Measurements from ENCODE around the gene STYXL2. TPM values are rescaled to one million over a fixed set of nuclear protein-coding genes. Genes with fewer than 3 reads are reported as not detected.

Gene STYXL2
- total RNA-seq, 2 donors from 2014 or later = 5.8 to 21.9 TPM

DNA sequence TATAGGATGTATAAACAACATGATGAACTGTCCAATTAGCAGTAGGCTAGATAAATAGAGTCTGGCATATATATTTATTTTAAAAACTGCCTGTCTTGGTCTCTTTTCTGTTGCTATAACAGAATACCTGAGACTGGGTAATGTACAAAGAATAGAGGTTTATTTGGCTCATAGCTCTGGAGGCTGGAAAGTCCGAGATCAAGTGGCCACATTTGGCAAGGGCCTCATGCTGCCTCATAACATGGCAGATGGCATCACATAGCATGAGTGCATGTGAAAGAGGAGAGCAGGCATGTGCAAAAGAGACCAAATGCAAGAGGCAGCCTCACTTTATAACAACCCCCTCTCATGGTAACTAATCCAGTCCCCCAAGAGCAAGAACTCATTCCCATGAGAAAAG lies 6.0 kb downstream of the STYXL2 start:
- no peak for TF ChIP-seq CTCF (IDR thresholded peaks at IDR 0.05)
- no peaks in the 10 kb centered on the region for H3K36me3 ChIP-seq

GRCh38 chr1:167100730-167101129 lies 6.9 kb downstream of the STYXL2 start:
- Histone ChIP-seq H3K4me3 (no peak overlapping the region), H3K27ac (no peak overlapping the region), H3K9me3 (no peaks in the 10 kb centered on the region), H3K27me3 (replicated peaks; ENCODE audit: insufficient read depth) (no peaks in the 10 kb centered on the region), H3K36me3 (no peaks in the 10 kb centered on the region), H3K4me1 (ENCODE audit: control insufficient read depth in 1 of 2, low read depth in 2 of 2) (peaks cover 0 to under 1% of the 10 kb centered on the region in 2 donors)
- DNase-seq (ENCODE audit: low spot score) (no peak), ATAC-seq (ENCODE audit: insufficient number of reproducible peaks, low FRiP score, low read depth) (no peak)
- no peak for TF ChIP-seq CTCF (IDR thresholded peaks at IDR 0.05)

More for the DNA sequence above, 6.0 kb downstream of the STYXL2 start:
- Histone ChIP-seq H3K27me3 (replicated peaks; ENCODE audit: insufficient read depth) (no peaks in the 10 kb centered on the region), H3K27ac (no peak overlapping the region), H3K4me1 (ENCODE audit: control insufficient read depth in 1 of 2, low read depth in 2 of 2) (peaks cover 0 to 9% of the 10 kb centered on the region in 2 donors), H3K9me3 (no peaks in the 10 kb centered on the region), H3K4me3 (no peak overlapping the region)
- DNase-seq (ENCODE audit: low spot score) (no peak), ATAC-seq (ENCODE audit: insufficient number of reproducible peaks, low FRiP score, low read depth) (no peak)

DNA sequence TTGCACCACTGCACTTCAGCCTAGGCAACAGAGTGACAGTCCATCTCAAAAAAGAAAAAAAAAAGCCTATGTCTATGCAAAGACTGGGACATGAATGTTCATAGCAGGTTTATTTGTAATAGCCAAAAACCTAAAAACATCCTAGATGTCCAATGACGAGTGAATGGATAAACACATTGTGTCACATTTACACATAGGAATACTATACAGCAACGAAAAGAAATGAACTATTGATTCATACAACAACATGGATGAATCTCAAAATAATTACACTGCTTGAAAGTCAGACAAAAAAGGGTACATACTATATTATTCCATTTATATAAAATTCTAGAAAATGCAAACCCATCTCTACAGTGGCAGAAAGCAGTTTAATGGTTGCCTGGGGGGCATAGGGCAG lies 7.9 kb downstream of the STYXL2 start:
- H3K27me3 ChIP-seq (replicated peaks; ENCODE audit: insufficient read depth) = no peaks in the 10 kb centered on the region
- no peak overlapping the region for H3K4me3 ChIP-seq
- DNase-seq (ENCODE audit: low spot score) = no peak
- H3K27ac ChIP-seq = no peak overlapping the region
- no peaks in the 10 kb centered on the region for H3K36me3 ChIP-seq
- H3K9me3 ChIP-seq = no peaks in the 10 kb centered on the region
- no peak for ATAC-seq (ENCODE audit: insufficient number of reproducible peaks, low FRiP score, low read depth)
- no peaks in the 10 kb centered on the region for H3K4me1 ChIP-seq (ENCODE audit: control insufficient read depth in 1 of 2, low read depth in 2 of 2)
- no peak for TF ChIP-seq CTCF (IDR thresholded peaks at IDR 0.05)

DNA sequence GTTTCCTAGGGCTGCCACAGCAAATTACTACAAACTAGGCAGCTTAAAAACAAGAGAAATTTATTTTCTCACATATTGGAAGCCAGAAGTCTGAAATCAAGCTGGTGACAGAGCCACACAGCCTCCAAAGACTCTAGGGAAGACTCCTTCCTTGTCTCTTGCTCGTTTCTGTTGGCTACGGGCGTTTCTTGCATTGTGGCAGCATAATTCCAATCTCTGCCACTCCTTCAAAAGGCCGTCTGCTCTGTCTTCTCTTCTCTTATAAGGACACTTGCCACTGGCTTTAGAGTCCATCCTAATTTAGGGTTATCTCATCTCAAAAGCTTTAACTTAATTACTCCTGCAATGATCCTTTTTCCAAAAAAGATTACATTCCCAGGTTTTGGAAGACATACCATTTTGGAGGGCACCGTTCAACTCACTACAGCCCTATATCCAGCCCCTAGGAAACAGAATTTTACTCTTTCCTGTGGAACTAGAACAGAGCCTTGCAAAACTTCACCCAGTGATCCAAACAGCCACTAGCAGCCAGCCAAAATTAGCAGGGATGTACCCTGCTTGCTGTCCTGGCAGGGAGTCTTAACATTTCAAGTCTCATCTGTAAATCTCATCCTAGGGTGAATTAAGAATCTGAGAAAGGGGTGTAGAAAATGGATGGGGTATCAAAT lies 9.2 kb downstream of the STYXL2 start:
- Histone ChIP-seq H3K27me3 (replicated peaks; ENCODE audit: insufficient read depth) (no peaks in the 10 kb centered on the region), H3K4me3 (no peak overlapping the region), H3K9me3 (no peaks in the 10 kb centered on the region), H3K36me3 (peaks cover 2% of the 10 kb centered on the region), H3K27ac (no peak overlapping the region), H3K4me1 (ENCODE audit: control insufficient read depth in 1 of 2, low read depth in 2 of 2) (no peaks in the 10 kb centered on the region)
- DNase-seq (ENCODE audit: low spot score) (no peak), ATAC-seq (ENCODE audit: insufficient number of reproducible peaks, low FRiP score, low read depth) (no peak)
- TF ChIP-seq CTCF (IDR thresholded peaks at IDR 0.05) = no peak

GRCh38 chr1:167104256-167104633 lies 10.4 kb downstream of the STYXL2 start:
- ATAC-seq (ENCODE audit: insufficient number of reproducible peaks, low FRiP score, low read depth) (no peak), DNase-seq (ENCODE audit: low spot score) (no peak)
- H3K27me3 ChIP-seq (replicated peaks; ENCODE audit: insufficient read depth) = no peaks in the 10 kb centered on the region
- no peak for TF ChIP-seq CTCF (IDR thresholded peaks at IDR 0.05)
- no peaks in the 10 kb centered on the region for H3K4me1 ChIP-seq (ENCODE audit: control insufficient read depth in 1 of 2, low read depth in 2 of 2)
- no peak overlapping the region for H3K4me3 ChIP-seq
- no peak overlapping the region for H3K27ac ChIP-seq
- H3K36me3 ChIP-seq = peaks cover 5% of the 10 kb centered on the region
- no peaks in the 10 kb centered on the region for H3K9me3 ChIP-seq

Data from thoracic aorta (tissue), 2 donors.